ENCODE data around the gene POLA1. TPM values are rescaled to one million over a fixed set of nuclear protein-coding genes. Genes with fewer than 3 reads are reported as not detected.
"Not testable (repeated sequence)": the region's sequence is repeated elsewhere in the genome, so short reads cannot be mapped to it uniquely, and the experiment has no call there.

POLA1 gene
- total RNA-seq, 1 donor from 2014 or later, result 40.1 TPM

- DNase-seq, result no peak
Measured at GRCh38 chrX:24799078-24799477, 105.4 kb downstream of the POLA1 start.

GRCh38 chrX:24799565-24799964 lies 105.8 kb downstream of the POLA1 start:
- no peak for DNase-seq

- DNase-seq, result no peak
Measured at GRCh38 chrX:24805201-24805600, 111.5 kb downstream of the POLA1 start.

- DNase-seq, result not testable (repeated sequence)
Measured at GRCh38 chrX:24819807-24820206, 126.1 kb downstream of the POLA1 start.

GRCh38 chrX:24828147-24828546 lies 134.4 kb downstream of the POLA1 start:
- DNase-seq, result no peak

GRCh38 chrX:24828600-24828999 lies 134.9 kb downstream of the POLA1 start:
- no peak for DNase-seq

- DNase-seq, result no peak
Measured at GRCh38 chrX:24833695-24834094, 140.0 kb downstream of the POLA1 start.

GRCh38 chrX:24837966-24838365 lies 144.2 kb downstream of the POLA1 start:
- no peak for DNase-seq

GRCh38 chrX:24838629-24839028 lies 144.9 kb downstream of the POLA1 start:
- no peak for DNase-seq

- DNase-seq, result no peak
Measured at GRCh38 chrX:24839331-24839730, 145.6 kb downstream of the POLA1 start.

- DNase-seq, result no peak
Measured at GRCh38 chrX:24842486-24842885, 148.8 kb downstream of the POLA1 start.

- DNase-seq, result no peak
Measured at GRCh38 chrX:24846550-24847150, 152.9 kb downstream of the POLA1 start.

- DNase-seq, result no peak
Measured at GRCh38 chrX:24851289-24851688, 157.6 kb downstream of the POLA1 start.

- no peak for DNase-seq
Measured at GRCh38 chrX:24851780-24852179, 158.1 kb downstream of the POLA1 start.

- no peak for DNase-seq
Measured at GRCh38 chrX:24858004-24858746, 164.5 kb downstream of the POLA1 start.

- DNase-seq, result no peak
Measured at GRCh38 chrX:24859211-24859841, 165.6 kb downstream of the POLA1 start.

GRCh38 chrX:24860140-24860539 lies 166.4 kb downstream of the POLA1 start:
- no peak for DNase-seq

- DNase-seq, result no peak
Measured at GRCh38 chrX:24862343-24862742, 168.6 kb downstream of the POLA1 start.

GRCh38 chrX:24863779-24864178 lies 170.1 kb downstream of the POLA1 start:
- DNase-seq, result not testable (repeated sequence)

GRCh38 chrX:24870143-24870542 lies 176.4 kb downstream of the POLA1 start:
- no peak for DNase-seq

- no peak for DNase-seq
Measured at GRCh38 chrX:24874604-24875247, 181.0 kb downstream of the POLA1 start.

GRCh38 chrX:24876530-24877287 lies 183.0 kb downstream of the POLA1 start:
- DNase-seq, result no peak
